ENCODE data around the gene APLNR.

APLNR gene

GRCh38 chr11:57217053-57217452 lies 20.0 kb downstream of the APLNR start:
- DNase-seq (ENCODE audit: low spot score): no peak

- DNase-seq (ENCODE audit: low spot score): no peak
Measured at GRCh38 chr11:57216463-57216862, 20.6 kb downstream of the APLNR start.

DNA sequence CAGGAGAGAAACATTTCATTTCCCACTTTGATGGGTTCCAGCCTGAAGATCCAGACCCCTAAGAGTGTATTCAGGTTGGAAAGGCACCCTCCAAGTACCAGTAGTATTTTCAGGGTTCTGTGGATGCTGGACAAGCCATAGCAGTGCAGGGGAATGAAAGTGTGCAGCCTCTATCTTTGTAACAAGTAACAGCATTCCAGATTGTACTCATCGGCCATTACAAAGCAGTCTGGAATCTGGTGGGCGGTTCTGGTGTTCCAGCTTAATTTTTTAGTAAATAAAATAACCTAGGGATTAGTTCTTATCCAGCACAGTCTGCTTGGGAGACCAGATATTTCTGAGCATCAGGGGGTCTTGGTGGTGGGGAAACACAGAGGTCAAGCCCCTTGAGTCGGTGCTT lies 22.6 kb downstream of the APLNR start:
- no peak for DNase-seq (ENCODE audit: low spot score)

- DNase-seq (ENCODE audit: low spot score): no peak
Measured at GRCh38 chr11:57214098-57214417, 23.0 kb downstream of the APLNR start.

DNA sequence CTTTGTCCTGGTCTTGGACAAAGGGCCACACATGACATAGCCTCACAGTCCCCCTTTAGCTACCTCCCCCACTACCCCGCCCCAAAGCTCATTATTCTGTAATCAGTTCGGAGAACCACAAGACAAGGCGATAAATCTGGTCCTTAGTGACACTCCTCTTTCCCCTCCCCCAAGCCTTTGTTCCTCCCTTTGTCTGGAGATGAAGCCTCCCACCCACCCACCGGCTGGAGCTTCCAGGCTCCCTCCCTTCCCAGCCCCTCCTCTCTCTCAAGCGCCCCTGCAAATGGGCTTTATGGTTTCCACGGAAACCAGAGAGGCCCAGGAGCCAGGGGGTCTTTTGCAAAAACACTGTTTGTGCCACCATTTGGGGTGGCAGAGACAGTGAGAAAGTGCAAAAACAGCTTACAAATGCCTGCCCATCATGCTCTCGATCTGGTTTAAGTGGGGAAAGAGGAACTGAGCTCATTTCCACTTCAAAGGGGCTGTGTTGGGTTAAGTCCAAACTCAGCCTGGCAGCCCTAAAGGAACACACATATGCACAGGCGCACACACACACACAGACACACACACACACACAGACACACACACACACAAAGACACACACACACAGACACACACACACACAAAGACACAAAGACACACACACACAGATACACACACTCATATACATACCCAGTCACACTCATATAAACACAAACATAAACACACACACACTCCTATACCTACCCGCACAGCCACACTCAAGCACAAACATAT lies 23.5 kb downstream of the APLNR start:
- no peak for DNase-seq (ENCODE audit: low spot score)

GRCh38 chr11:57210781-57211180 lies 26.3 kb downstream of the APLNR start:
- no peak for DNase-seq (ENCODE audit: low spot score)

GRCh38 chr11:57207168-57207567 lies 29.9 kb downstream of the APLNR start:
- DNase-seq (ENCODE audit: low spot score): no peak

DNA sequence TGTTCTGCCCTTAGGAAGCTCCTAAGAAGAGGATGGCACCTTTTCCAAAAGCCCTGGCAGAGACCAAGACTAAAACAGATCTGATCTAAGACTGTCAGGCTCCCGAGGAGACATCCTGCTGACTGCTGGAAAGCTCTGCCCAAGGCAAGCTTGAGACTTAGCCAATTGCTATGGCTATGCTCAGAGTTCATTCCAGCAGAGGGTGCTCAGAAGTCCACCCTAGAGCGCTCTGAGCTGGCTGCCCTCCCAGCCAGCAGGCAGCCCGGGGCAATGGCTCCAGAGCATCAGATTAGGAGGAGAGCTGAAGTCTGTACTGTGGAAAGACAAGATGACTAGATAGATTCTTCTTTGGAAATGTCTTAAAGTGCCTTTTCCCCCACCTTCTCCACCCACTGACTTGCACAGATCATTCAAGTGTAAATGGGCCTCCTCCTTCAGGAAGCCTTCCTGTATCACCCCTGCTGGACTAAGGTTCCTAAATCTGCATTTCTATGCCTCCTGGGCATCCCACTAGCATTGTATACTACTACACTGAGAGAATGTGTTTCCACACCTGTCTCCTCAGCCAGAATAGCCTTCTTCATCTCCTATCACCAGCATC lies 31.9 kb downstream of the APLNR start:
- DNase-seq (ENCODE audit: low spot score): no peak

GRCh38 chr11:57203882-57204480 lies 33.1 kb downstream of the APLNR start:
- no peak for DNase-seq (ENCODE audit: low spot score)

GRCh38 chr11:57203359-57203758 lies 33.7 kb downstream of the APLNR start:
- DNase-seq (ENCODE audit: low spot score): no peak

GRCh38 chr11:57202281-57202680 lies 34.8 kb downstream of the APLNR start:
- no peak for DNase-seq (ENCODE audit: low spot score)

DNA sequence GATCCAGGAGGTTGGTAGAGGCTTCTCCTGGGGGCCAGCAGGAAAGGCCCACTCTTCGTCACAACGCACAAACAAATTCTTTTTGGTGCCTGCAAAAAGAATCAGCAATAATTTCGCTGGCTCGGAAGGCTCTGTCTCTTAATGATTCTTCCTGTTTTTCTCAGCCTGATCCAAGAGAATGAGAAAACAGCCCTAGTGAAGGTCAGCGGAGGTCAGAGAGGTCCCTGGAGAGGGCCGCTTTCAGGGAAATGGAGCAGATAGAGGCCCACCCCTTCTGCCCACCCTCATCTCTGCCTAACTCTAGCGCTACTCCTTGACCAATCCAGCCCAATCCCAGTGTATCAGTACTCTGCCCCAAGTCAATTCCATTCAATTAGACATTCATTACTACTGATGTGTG lies 36.1 kb downstream of the APLNR start:
- DNase-seq (ENCODE audit: low spot score): no peak

- no peak for DNase-seq (ENCODE audit: low spot score)
Measured at GRCh38 chr11:57199330-57199729, 37.7 kb downstream of the APLNR start.

DNA sequence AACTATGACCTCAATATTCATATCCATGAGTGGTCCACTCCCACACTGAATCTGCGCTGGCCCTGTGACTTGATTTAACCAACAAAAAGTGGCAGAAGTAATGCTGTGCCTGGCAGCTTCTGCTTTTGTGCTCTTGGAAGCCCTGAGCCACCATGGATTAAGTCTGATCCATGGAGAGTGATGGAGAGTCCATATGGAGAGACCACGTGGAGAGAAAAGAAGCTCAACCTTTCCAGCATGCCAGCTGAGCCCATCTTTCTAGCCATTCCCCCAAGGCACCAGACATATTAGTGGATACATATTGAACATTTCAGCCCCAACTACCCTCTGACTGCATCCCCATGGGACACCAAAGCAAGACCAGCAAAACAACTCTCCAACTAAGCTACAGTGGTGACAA lies 39.3 kb downstream of the APLNR start:
- no peak for DNase-seq (ENCODE audit: low spot score)

DNA sequence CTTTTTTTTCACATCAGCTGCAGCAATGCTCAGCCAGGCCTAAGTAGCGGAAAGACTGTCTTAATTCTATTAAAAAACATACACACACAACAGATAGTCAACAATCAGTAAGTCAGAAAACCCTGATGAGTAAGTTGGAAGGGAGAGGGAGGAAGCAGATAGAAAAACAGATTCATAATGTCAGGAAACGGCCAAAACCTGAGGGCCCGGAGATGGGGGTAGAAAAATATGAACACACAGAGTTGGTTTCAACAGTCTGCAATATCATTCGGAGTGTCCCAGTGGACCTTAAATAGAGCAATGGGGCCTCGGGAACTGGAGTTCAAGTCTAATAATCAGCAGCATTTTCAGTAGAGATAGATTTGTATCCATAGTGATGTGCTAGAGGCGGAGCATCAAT lies 40.5 kb downstream of the APLNR start:
- DNase-seq (ENCODE audit: low spot score): no peak

DNA sequence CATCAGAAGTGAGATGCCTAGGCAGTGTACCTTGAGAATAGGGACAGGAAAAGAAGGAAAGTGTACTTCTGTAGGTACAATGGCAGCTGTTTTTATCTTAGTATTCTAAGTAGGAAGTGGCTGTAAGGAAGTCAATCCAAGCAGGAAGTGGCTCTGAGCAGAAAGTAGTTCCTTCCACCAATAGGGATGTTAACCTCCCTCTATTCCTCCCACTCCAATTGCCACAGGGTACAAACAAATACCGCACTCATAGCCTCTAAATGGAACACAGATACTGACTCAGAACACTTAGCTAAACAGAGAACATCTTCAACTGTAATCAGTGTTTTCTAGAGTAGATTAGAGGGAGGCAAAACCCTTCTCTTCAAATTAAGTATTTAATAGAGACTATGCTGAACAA lies 44.7 kb downstream of the APLNR start:
- DNase-seq (ENCODE audit: low spot score): no peak

DNA sequence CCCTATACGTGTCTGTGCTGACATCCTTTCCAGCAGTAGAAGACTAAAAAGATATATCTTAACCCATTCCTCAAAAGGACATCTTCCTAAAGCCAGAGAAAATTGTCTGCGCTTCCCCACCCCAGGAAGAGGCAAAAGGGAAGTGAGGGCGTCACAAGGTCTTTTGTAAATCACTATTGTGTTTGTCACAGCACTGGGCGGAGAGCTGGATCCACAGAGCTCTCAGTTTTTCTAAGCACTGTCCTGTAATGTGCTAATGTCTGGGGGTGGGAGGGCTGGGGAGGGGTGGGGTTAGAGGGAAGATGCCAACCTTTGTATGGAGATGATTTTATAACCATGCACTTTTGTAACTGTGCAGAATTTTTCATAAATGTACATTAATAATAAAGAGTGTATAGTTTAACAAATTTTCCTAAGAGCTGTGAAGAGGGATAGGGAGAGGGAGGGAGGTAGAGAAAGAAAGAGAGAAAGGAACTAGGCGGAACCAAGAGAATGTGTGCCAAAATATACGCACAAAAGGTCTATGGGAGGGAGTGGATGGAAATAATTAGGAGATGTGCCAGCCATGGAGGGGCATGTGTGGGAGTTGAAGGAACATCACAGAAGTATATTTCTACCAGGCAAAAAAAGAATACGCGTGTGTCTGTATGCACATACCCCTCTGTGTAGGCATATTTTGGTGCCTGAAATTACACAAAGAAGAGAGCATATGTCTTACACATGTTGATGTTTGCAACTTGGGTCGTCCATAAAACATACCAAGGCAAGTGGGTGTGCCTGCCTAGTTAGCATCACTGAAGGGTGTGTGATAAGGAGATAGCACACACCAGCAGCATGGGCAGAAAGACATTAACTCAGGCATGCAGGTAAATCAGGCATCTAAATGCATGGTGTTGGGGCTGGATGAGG lies 45.5 kb downstream of the APLNR start:
- DNase-seq (ENCODE audit: low spot score): no peak

- DNase-seq (ENCODE audit: low spot score): no peak
Measured at GRCh38 chr11:57190548-57190947, 46.5 kb downstream of the APLNR start.
